ENCODE measurements around the gene YWHAG. TPM values are rescaled to one million over a fixed set of nuclear protein-coding genes. Genes with fewer than 3 reads are reported as not detected.

YWHAG gene
- total and polyA plus RNA-seq, 12 donors = 50.5 to 309 (median 98.0) TPM

DNA sequence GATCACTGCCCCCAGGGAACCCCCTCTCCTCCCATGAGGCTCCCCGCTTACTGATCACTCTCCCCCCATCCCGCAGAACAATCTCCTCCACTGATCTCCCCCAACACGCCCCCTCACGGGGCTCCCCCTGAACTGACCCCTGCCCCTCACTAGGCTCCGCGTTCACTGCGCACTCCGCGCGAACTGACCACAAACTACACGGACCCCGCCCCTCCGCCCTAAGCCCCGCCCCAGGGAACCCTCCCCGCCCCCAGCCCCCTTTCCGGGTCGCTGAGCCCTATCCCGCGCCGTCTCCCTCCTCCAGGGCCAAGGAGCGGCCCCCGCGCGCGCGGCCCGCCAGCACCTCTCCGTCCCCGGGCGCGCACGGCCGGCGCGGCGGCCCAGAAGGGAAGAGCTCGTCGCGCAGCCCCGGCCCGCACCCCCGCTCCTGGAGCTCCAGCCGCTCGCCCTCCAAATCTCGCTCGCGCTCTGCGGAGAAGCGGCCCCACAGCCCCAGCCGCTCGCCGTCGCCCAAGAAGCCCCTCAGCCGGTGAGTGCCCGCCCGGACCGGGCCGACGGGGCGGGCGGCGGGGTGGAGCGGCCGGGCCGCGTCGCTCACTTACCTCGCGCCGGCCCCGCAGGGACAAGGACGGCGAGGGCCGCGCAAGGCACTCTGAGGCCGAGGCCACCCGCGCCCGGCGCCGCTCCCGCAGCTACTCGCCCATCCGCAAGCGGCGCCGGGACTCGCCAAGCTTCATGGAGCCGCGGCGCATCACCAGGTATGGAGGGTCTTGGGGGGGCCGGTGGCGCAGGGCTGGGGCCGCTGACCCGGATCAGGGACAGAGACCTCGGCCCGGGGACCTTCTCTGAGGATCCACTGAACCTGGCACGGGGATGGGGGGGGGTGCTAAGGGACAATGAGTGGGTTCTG is 76.2 kb downstream of the YWHAG start:
- H3K36me3 ChIP-seq (replicated peaks in 1 of 2) = no peaks in the 10 kb centered on the region
- peak overlapping the region in 2 of 4 donors; percentile 22 to 77 for H3K4me3 ChIP-seq
- H3K4me1 ChIP-seq (replicated peaks in 1 of 2) = peaks cover 0 to 8% of the 10 kb centered on the region in 2 donors
- no peaks in the 10 kb centered on the region for H3K9me3 ChIP-seq (replicated peaks in 1 of 3)
- TF ChIP-seq CTCF (IDR thresholded peaks at IDR 0.05) (no peak), POLR2A (IDR thresholded peaks at IDR 0.05) (peak; percentile 26 to 37)
- H3K27me3 ChIP-seq = no peaks in the 10 kb centered on the region
- intact Hi-C loops (cut with DNase I) = no loop called here
- 1 to 17% (median 3%) methylated on average over 1 to 95 of the region's 98 CpGs for WGBS, 4 donors
- peak in 5 of 7 donors; percentile 45 to 69 (median 63) for DNase-seq
- H3K27ac ChIP-seq = peak overlapping the region in 2 of 5 donors; percentile 38 to 68

DNA sequence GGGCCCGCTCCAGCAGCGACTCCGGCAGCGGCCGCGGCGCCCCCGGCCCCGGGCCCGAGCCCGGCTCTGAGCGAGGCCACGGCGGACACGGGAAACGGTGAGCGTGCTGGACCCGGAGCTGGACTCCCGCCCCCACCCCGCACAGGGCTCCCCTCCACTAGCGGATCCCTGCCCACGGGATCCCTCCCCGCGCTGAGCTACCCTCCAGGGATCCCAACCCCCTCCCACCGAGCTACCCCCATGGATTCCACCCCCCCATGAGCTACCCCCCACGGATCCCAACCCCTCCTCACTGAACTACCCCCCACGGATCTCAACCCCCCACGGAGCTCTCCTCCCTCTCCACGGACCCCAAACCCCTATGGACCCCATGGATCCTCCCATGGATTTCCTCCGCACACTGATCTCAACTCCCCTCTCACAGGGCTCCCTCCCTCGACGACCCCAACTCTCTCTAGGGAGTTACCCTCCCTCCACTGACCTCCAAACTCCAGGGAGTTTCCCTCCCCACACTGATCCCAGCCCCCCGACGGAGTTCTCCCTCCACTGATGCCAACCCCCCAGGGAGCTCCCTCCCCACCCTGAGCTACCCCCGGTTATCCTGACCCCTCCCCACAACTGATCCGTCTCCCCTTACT is 77.0 kb downstream of the YWHAG start:
- peak overlapping the region in 1 of 5 donors; percentile 68 for H3K27ac ChIP-seq
- peak in 1 of 7 donors; percentile 18 for DNase-seq
- 2 to 7% (median 4%) methylated on average over 15 to 36 of the region's 36 CpGs for WGBS, 4 donors
- intact Hi-C loops (cut with DNase I) = no loop called here
- TF ChIP-seq CTCF (IDR thresholded peaks at IDR 0.05) (no peak), POLR2A (IDR thresholded peaks at IDR 0.05) (no peak)
- H3K9me3 ChIP-seq (replicated peaks in 1 of 3) = no peaks in the 10 kb centered on the region
- no peaks in the 10 kb centered on the region for H3K36me3 ChIP-seq (replicated peaks in 1 of 2)
- peak overlapping the region in 2 of 4 donors; percentile 22 to 77 for H3K4me3 ChIP-seq
- H3K27me3 ChIP-seq = no peaks in the 10 kb centered on the region
- H3K4me1 ChIP-seq (replicated peaks in 1 of 2) = peaks cover 0 to 8% of the 10 kb centered on the region in 2 donors

DNA sequence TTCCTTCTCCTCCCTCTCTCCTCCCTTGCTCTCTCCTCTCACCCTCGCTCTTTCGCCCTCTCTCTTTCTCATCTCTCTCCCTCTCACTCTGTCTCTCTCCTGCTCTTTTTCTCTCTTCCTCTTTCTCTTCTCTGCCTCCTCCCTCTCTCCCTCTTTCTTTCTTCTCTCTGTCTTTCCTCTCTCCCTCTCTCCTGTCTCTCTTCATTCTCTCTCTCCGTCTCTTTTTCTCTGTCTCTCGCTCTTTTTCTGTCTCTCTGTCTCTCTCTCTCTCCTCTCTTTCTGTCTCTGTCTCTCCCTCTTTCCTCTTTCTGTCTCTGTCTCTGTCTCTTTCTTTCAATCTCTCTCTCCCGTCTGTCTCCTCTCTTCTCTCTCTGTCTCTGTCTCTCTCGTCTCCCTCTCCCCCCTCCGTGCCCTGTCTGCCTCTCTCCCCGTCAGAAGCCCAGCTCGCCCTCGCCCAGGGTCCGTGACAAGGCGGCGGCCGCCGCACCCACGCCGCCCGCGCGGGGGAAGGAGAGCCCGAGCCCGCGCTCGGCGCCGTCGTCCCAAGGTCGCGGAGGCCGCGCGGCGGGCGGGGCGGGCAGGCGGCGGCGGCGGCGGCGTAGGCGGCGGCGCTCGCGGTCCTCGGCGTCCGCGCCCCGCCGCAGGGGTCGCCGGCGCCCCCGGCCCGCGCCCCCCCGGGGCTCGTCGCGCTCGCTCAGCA is 77.6 kb downstream of the YWHAG start:
- WGBS, 4 donors = 3 to 4% (median 4%) methylated on average over 25 to 53 of the region's 63 CpGs
- intact Hi-C loops (cut with DNase I) = no loop called here
- Histone ChIP-seq H3K36me3 (replicated peaks in 1 of 2) (no peaks in the 10 kb centered on the region), H3K27me3 (no peaks in the 10 kb centered on the region), H3K9me3 (replicated peaks in 1 of 3) (no peaks in the 10 kb centered on the region), H3K4me3 (peak overlapping the region in 2 of 4 donors; percentile 22 to 77), H3K4me1 (replicated peaks in 1 of 2) (peaks cover 0 to 8% of the 10 kb centered on the region in 2 donors), H3K27ac (peak overlapping the region in 1 of 5 donors; percentile 68)
- TF ChIP-seq POLR2A (IDR thresholded peaks at IDR 0.05) (no peak), CTCF (IDR thresholded peaks at IDR 0.05) (no peak)
- peak in 1 of 7 donors; percentile 40 for DNase-seq

GRCh38 chr7:76280408-76280807 is 78.4 kb downstream of the YWHAG start:
- H3K36me3 ChIP-seq (replicated peaks in 1 of 2) = no peaks in the 10 kb centered on the region
- peak in 1 of 7 donors; percentile 28 for DNase-seq
- no peaks in the 10 kb centered on the region for H3K9me3 ChIP-seq (replicated peaks in 1 of 3)
- H3K4me1 ChIP-seq (replicated peaks in 1 of 2) = peaks cover 0 to 8% of the 10 kb centered on the region in 2 donors
- intact Hi-C loops (cut with DNase I) = no loop called here
- H3K27me3 ChIP-seq = no peaks in the 10 kb centered on the region
- no peak for TF ChIP-seq CTCF (IDR thresholded peaks at IDR 0.05)
- no peak for TF ChIP-seq POLR2A (IDR thresholded peaks at IDR 0.05)
- 17 to 26% (median 23%) methylated on average over 15 to 25 of the region's 25 CpGs for WGBS, 4 donors
- H3K4me3 ChIP-seq = peak overlapping the region in 1 of 4 donors; percentile 77
- peak overlapping the region in 2 of 5 donors; percentile 22 to 47 for H3K27ac ChIP-seq
